Mucosa of stomach (tissue), 1 donor: ENCODE data around the gene GABRB2.

Source experiments
- H3K27me3 ChIP-seq: one replicate; pipeline ENCODE4 v1.7.0; 2013; ENCODE audit warnings: mild to moderate bottlenecking, low read length; ENCODE audit not compliant: control insufficient read depth, insufficient read depth
- H3K36me3 ChIP-seq: one replicate; pipeline ENCODE4 v1.7.0; 2013; ENCODE audit warnings: low read length; ENCODE audit not compliant: control insufficient read depth, insufficient read depth
- H3K4me1 ChIP-seq: one replicate; pipeline ENCODE4 v1.7.0; 2013; ENCODE audit warnings: mild to moderate bottlenecking, low read length; ENCODE audit not compliant: control insufficient read depth, insufficient read depth
- H3K4me3 ChIP-seq: one replicate; pipeline ENCODE4 v1.7.0; 2013; ENCODE audit warnings: low read length
- H3K9ac ChIP-seq: one replicate; pipeline ENCODE4 v1.7.0; 2013; ENCODE audit warnings: mild to moderate bottlenecking, low read length, moderate library complexity
- H3K9me3 ChIP-seq: one replicate; pipeline ENCODE4 v1.7.0; 2013; ENCODE audit warnings: mild to moderate bottlenecking, low read length, moderate library complexity; ENCODE audit not compliant: control insufficient read depth
- donor health status: Pancreatic carcinoma.

GABRB2 gene

DNA sequence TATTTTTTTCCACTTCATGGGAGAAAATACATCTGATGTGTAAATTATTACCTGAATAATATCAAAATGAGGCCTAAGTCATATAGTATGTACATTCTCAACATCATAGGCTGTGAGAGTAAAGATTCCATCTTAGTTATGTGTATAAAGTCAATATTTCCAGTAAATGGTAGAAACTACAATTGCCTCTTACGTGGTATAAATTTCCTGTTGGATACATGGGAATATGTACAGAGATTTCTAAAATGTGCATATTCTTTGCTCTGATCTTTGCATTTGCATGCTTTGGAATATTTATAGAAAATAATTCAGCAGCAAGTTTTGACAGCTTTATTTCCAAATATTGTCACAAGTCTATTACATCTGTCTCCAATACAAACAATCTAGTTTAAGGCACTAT is 78.8 kb downstream of the GABRB2 start:
- no peak overlapping the region for H3K4me3 ChIP-seq
- no peaks in the 10 kb centered on the region for H3K27me3 ChIP-seq
- H3K4me1 ChIP-seq, result no peaks in the 10 kb centered on the region
- no peaks in the 10 kb centered on the region for H3K36me3 ChIP-seq
- H3K9ac ChIP-seq, result no peak overlapping the region
- no peaks in the 10 kb centered on the region for H3K9me3 ChIP-seq

GRCh38 chr5:161460741-161461140 is 85.8 kb downstream of the GABRB2 start:
- no peaks in the 10 kb centered on the region for H3K27me3 ChIP-seq
- no peaks in the 10 kb centered on the region for H3K4me1 ChIP-seq
- no peaks in the 10 kb centered on the region for H3K36me3 ChIP-seq
- H3K4me3 ChIP-seq, result no peak overlapping the region
- H3K9ac ChIP-seq, result no peak overlapping the region
- H3K9me3 ChIP-seq, result no peaks in the 10 kb centered on the region

- no peak overlapping the region for H3K4me3 ChIP-seq
- H3K4me1 ChIP-seq, result no peaks in the 10 kb centered on the region
- H3K27me3 ChIP-seq, result no peaks in the 10 kb centered on the region
- H3K9ac ChIP-seq, result no peak overlapping the region
- no peaks in the 10 kb centered on the region for H3K36me3 ChIP-seq
- H3K9me3 ChIP-seq, result no peaks in the 10 kb centered on the region
These were observed 99.9 kb downstream of the GABRB2 start for GRCh38 chr5:161446655-161447054.

DNA sequence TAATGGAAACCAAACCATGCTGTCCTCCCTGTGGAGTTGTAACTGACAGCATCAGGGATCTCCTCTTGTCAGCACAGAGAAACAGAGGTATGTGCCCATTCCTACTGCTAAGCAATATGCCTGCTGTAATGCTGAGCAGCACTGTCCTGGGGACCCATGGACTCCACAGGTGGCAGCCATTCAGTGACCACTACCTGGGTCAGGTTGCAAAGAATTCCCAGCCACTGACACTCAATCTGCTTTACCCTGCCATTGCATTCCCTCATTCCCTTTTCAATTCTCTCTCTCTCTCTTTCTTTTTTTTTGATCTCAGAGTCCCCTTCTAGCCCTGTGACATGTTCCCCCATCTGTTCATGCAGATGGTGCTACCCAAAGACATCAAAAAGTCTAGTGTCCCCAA is 104.1 kb downstream of the GABRB2 start:
- Histone ChIP-seq H3K9me3 (no peaks in the 10 kb centered on the region), H3K4me1 (no peaks in the 10 kb centered on the region), H3K4me3 (no peak overlapping the region), H3K27me3 (no peaks in the 10 kb centered on the region), H3K36me3 (no peaks in the 10 kb centered on the region), H3K9ac (no peak overlapping the region)

GRCh38 chr5:161432798-161433197 is 113.7 kb downstream of the GABRB2 start:
- Histone ChIP-seq H3K27me3 (no peaks in the 10 kb centered on the region), H3K9me3 (no peaks in the 10 kb centered on the region), H3K4me3 (no peak overlapping the region), H3K4me1 (no peaks in the 10 kb centered on the region), H3K36me3 (no peaks in the 10 kb centered on the region), H3K9ac (no peak overlapping the region)

GRCh38 chr5:161431963-161432362 is 114.6 kb downstream of the GABRB2 start:
- H3K4me3 ChIP-seq, result no peak overlapping the region
- no peak overlapping the region for H3K9ac ChIP-seq
- H3K27me3 ChIP-seq, result no peaks in the 10 kb centered on the region
- H3K9me3 ChIP-seq, result no peaks in the 10 kb centered on the region
- no peaks in the 10 kb centered on the region for H3K36me3 ChIP-seq
- no peaks in the 10 kb centered on the region for H3K4me1 ChIP-seq

- Histone ChIP-seq H3K36me3 (no peaks in the 10 kb centered on the region), H3K4me3 (no peak overlapping the region), H3K9ac (no peak overlapping the region), H3K9me3 (no peaks in the 10 kb centered on the region), H3K27me3 (no peaks in the 10 kb centered on the region), H3K4me1 (no peaks in the 10 kb centered on the region)
These were observed 125.5 kb downstream of the GABRB2 start for GRCh38 chr5:161421067-161421466.

GRCh38 chr5:161420521-161420920 is 126.0 kb downstream of the GABRB2 start:
- Histone ChIP-seq H3K36me3 (no peaks in the 10 kb centered on the region), H3K9me3 (no peaks in the 10 kb centered on the region), H3K27me3 (no peaks in the 10 kb centered on the region), H3K4me3 (no peak overlapping the region), H3K4me1 (no peaks in the 10 kb centered on the region), H3K9ac (no peak overlapping the region)

GRCh38 chr5:161414896-161415295 is 131.6 kb downstream of the GABRB2 start:
- Histone ChIP-seq H3K27me3 (no peaks in the 10 kb centered on the region), H3K9ac (no peak overlapping the region), H3K9me3 (no peaks in the 10 kb centered on the region), H3K36me3 (no peaks in the 10 kb centered on the region), H3K4me1 (no peaks in the 10 kb centered on the region), H3K4me3 (no peak overlapping the region)

DNA sequence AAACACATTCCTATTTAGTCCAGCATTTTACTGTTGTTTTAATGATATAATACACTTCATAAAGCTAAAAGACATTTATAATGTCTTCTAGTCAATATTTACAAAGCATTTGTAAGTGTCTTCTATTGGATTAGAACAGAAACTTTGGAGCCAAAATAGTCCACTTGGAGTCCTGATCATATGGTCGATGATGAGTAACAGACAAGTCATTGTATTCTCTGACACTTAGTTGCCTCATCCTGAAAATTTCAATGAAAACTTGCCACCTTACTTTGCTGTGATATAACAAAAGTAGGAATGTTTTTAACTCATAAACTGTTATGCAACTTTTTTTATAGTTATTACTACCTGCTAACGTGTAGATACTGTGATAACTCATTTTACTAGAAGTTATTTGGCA is 132.5 kb downstream of the GABRB2 start:
- Histone ChIP-seq H3K4me1 (no peaks in the 10 kb centered on the region), H3K27me3 (no peaks in the 10 kb centered on the region), H3K9me3 (no peaks in the 10 kb centered on the region), H3K36me3 (no peaks in the 10 kb centered on the region), H3K9ac (no peak overlapping the region), H3K4me3 (no peak overlapping the region)

DNA sequence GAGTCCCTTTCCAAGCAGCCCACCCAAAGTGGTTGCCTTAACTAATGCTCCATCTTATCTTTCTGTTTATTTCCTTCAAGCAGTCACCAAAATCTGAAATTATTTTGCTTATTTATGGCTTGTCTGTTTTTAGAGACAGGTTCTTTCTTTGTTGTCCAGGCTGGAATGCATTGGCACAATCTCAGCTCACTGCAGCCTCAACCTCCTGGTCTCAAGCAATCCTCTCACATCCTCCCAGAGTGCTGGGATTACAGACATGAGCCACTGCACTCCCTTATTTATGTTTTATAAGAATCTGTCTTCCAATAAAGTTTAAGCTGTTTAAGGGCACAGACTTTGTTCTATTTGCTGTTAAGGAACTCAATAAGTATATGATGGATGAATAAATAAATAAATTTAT is 133.7 kb downstream of the GABRB2 start:
- no peaks in the 10 kb centered on the region for H3K4me1 ChIP-seq
- no peak overlapping the region for H3K4me3 ChIP-seq
- no peak overlapping the region for H3K9ac ChIP-seq
- H3K27me3 ChIP-seq, result no peaks in the 10 kb centered on the region
- no peaks in the 10 kb centered on the region for H3K9me3 ChIP-seq
- no peaks in the 10 kb centered on the region for H3K36me3 ChIP-seq

DNA sequence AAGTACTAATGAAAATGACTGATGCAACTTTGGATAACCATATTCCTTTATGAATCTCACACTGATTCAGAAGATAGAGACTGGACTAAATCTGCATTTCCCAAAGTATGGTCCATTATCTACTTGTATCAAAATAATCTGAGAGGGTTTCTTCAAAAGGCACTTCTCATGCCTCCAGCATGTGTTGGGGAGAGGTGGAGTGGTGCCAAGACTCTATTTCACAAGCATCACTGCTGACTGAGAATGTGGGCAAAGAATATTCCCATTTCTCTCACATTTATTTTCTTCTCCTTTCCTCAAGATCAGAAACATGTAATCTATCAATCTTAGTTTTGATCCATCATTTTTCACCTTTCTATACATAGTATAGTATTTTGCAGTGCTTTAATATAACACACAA is 135.4 kb downstream of the GABRB2 start:
- no peak overlapping the region for H3K9ac ChIP-seq
- H3K9me3 ChIP-seq, result no peaks in the 10 kb centered on the region
- H3K4me3 ChIP-seq, result no peak overlapping the region
- no peaks in the 10 kb centered on the region for H3K4me1 ChIP-seq
- no peaks in the 10 kb centered on the region for H3K27me3 ChIP-seq
- H3K36me3 ChIP-seq, result no peaks in the 10 kb centered on the region

GRCh38 chr5:161410640-161411039 is 135.9 kb downstream of the GABRB2 start:
- H3K9me3 ChIP-seq, result no peaks in the 10 kb centered on the region
- H3K36me3 ChIP-seq, result no peaks in the 10 kb centered on the region
- no peaks in the 10 kb centered on the region for H3K27me3 ChIP-seq
- no peaks in the 10 kb centered on the region for H3K4me1 ChIP-seq
- H3K4me3 ChIP-seq, result no peak overlapping the region
- H3K9ac ChIP-seq, result no peak overlapping the region
